Chondrocyte (in vitro differentiated cells): Measurements from ENCODE around the gene PHOX2B. TPM values are rescaled to one million over a fixed set of nuclear protein-coding genes. Genes with fewer than 3 reads are reported as not detected.

Source experiments
- DNase-seq: peaks from one replicate; pipeline ENCODE4 v3.0.0; 2021; ENCODE audit warnings: mixed read lengths, low spot score
- H3K27ac Mint-ChIP-seq: one replicate; pipeline ENCODE4 v1.8.0; 2021; ENCODE audit warnings: mild to moderate bottlenecking, moderate library complexity, mixed read lengths; ENCODE audit not compliant: unreplicated experiment
- H3K27me3 Mint-ChIP-seq: 2 replicates; pipeline ENCODE4 v1.8.0; 2021; ENCODE audit warnings: low read depth, mixed read lengths
- H3K36me3 Mint-ChIP-seq: 2 replicates; pipeline ENCODE4 v1.8.0; 2021; ENCODE audit warnings: low read depth, mixed read lengths
- H3K4me1 Mint-ChIP-seq: 2 replicates; pipeline ENCODE4 v1.8.0; 2021; ENCODE audit warnings: low read depth, mild to moderate bottlenecking, mixed read lengths
- H3K4me3 Mint-ChIP-seq: one replicate; pipeline ENCODE4 v1.8.0; 2021; ENCODE audit warnings: mild to moderate bottlenecking, moderate library complexity, mixed read lengths; ENCODE audit not compliant: unreplicated experiment
- H3K9me3 Mint-ChIP-seq: 2 replicates; pipeline ENCODE4 v1.8.0; 2021; ENCODE audit warnings: low read depth, mixed read lengths
- CTCF ChIP-seq: fragments of 200-600 bp; sonication (generic); IDR thresholded peaks from 2 replicates; pipeline ENCODE4 v1.5.0; 2021; ENCODE audit warnings: antibody characterized with exemption, mild to moderate bottlenecking, moderate library complexity
- total RNA-seq: library from RNA; stranded (reverse); gene quantifications from 3 replicates; pipeline ENCODE4 v1.2.1, GENCODE V29; 2021

The PHOX2B gene
- total RNA-seq, 1 donor from 2014 or later = not detected

- TF ChIP-seq CTCF = no peak
Measured at GRCh38 chr4:41696131-41696530, 52.4 kb downstream of the PHOX2B start.

More at GRCh38 chr4:41696131-41696530, 52.4 kb downstream of the PHOX2B start:
- Mint-ChIP-seq H3K27me3 (peaks cover 38% of the 10 kb centered on the region), H3K4me3 (no peak overlapping the region), H3K9me3 (no peaks in the 10 kb centered on the region), H3K27ac (no peak overlapping the region), H3K4me1 (peaks cover 4% of the 10 kb centered on the region), H3K36me3 (no peaks in the 10 kb centered on the region)
- no peak for DNase-seq

Other genes with a start within 250 kb of the PHOX2B start
- 8.8 to 9.8 TPM (median 9.0 TPM) in 3 replicates for gene LIMCH1, start 210.6 kb downstream of the PHOX2B start, total RNA-seq
- gene TMEM33, start 186.7 kb upstream of the PHOX2B start, total RNA-seq = 49.9 to 53.1 TPM (median 50.8 TPM) in 3 replicates
- 0.10 to 0.24 TPM in 2 of 3 replicates, not detected in the other for gene DCAF4L1, start 233.0 kb upstream of the PHOX2B start, total RNA-seq
- gene SLC30A9, start 241.8 kb upstream of the PHOX2B start, total RNA-seq = 44.6 to 49.0 TPM (median 47.9 TPM) in 3 replicates